ENCODE measurements around the gene PKNOX2. TPM values are rescaled to one million over a fixed set of nuclear protein-coding genes. Genes with fewer than 3 reads are reported as not detected.

PKNOX2 gene
- polyA plus RNA-seq, 1 experiment: 0.02 TPM

- POLR2A ChIA-PET: no interaction called here
- DNase-seq (ENCODE audit: low read depth): no peak
- peaks cover 4% of the 10 kb centered on the region; the same call in 1 of the 2 replicates for H3K27me3 ChIP-seq (ENCODE audit: control insufficient read depth, insufficient read depth, low read length)
- no peak for TF ChIP-seq CTCF (IDR thresholded peaks at IDR 0.05; ENCODE audit: insufficient read depth, low read depth, low read length)
- H3K36me3 ChIP-seq (ENCODE audit: control insufficient read depth, insufficient read depth, low read length): no peaks in the 10 kb centered on the region
- no peak overlapping the region for H3K4me3 ChIP-seq (ENCODE audit: low read depth, low read length)
- CTCF ChIA-PET: no interaction called here
These were observed 106.2 kb downstream of the PKNOX2 start for GRCh38 chr11:125270711-125271110.

GRCh38 chr11:125271483-125272091 is 107.0 kb downstream of the PKNOX2 start:
- TF ChIP-seq CTCF (IDR thresholded peaks at IDR 0.05; ENCODE audit: insufficient read depth, low read depth, low read length): no peak
- H3K4me3 ChIP-seq (ENCODE audit: low read depth, low read length): no peak overlapping the region
- no peak for DNase-seq (ENCODE audit: low read depth)
- peaks cover 1% of the 10 kb centered on the region for H3K27me3 ChIP-seq (ENCODE audit: control insufficient read depth, insufficient read depth, low read length)
- H3K36me3 ChIP-seq (ENCODE audit: control insufficient read depth, insufficient read depth, low read length): no peaks in the 10 kb centered on the region
- POLR2A ChIA-PET: no interaction called here
- CTCF ChIA-PET: interaction anchor here (1.4 kb wide), 1 partner anchor 8 kb away, joined by 4 read pairs; no protein-coding TSS in a partner anchor

- ChIA-PET POLR2A (no interaction called here), CTCF (interaction anchor here (1.4 kb wide), 1 partner anchor 9 kb away, joined by 4 read pairs; no protein-coding TSS in a partner anchor)
- TF ChIP-seq CTCF (IDR thresholded peaks at IDR 0.05; ENCODE audit: insufficient read depth, low read depth, low read length): no peak
- no peaks in the 10 kb centered on the region for H3K36me3 ChIP-seq (ENCODE audit: control insufficient read depth, insufficient read depth, low read length)
- H3K4me3 ChIP-seq (ENCODE audit: low read depth, low read length): no peak overlapping the region
- peaks cover 3% of the 10 kb centered on the region for H3K27me3 ChIP-seq (ENCODE audit: control insufficient read depth, insufficient read depth, low read length)
- DNase-seq (ENCODE audit: low read depth): no peak
These were observed 107.5 kb downstream of the PKNOX2 start for GRCh38 chr11:125272092-125272491.

GRCh38 chr11:125272821-125273220 is 108.3 kb downstream of the PKNOX2 start:
- no peaks in the 10 kb centered on the region for H3K36me3 ChIP-seq (ENCODE audit: control insufficient read depth, insufficient read depth, low read length)
- H3K27me3 ChIP-seq (ENCODE audit: control insufficient read depth, insufficient read depth, low read length): peaks cover 3% of the 10 kb centered on the region
- TF ChIP-seq CTCF (IDR thresholded peaks at IDR 0.05; ENCODE audit: insufficient read depth, low read depth, low read length): no peak
- no peak overlapping the region for H3K4me3 ChIP-seq (ENCODE audit: low read depth, low read length)
- DNase-seq (ENCODE audit: low read depth): no peak
- POLR2A ChIA-PET: no interaction called here
- CTCF ChIA-PET: interaction anchor here (1.8 kb wide), 1 partner anchor 9 kb away, joined by 5 read pairs; no protein-coding TSS in a partner anchor

- no peak overlapping the region for H3K4me3 ChIP-seq (ENCODE audit: low read depth, low read length)
- no peak for TF ChIP-seq CTCF (IDR thresholded peaks at IDR 0.05; ENCODE audit: insufficient read depth, low read depth, low read length)
- DNase-seq (ENCODE audit: low read depth): no peak
- no peaks in the 10 kb centered on the region for H3K36me3 ChIP-seq (ENCODE audit: control insufficient read depth, insufficient read depth, low read length)
- ChIA-PET POLR2A (no interaction called here), CTCF (interaction anchor here (1.8 kb wide), 1 partner anchor 10 kb away, joined by 5 read pairs; no protein-coding TSS in a partner anchor)
- H3K27me3 ChIP-seq (ENCODE audit: control insufficient read depth, insufficient read depth, low read length): peaks cover 3% of the 10 kb centered on the region
These were observed 109.0 kb downstream of the PKNOX2 start for GRCh38 chr11:125273519-125274000.

Data from BJ (cell line).